GM18870 (cell line): ENCODE results near the gene CRYGS.
"Not testable (repeated sequence)": the region's sequence is repeated elsewhere in the genome, so short reads cannot be mapped to it uniquely, and the experiment has no call there.

Source experiments
- ATAC-seq: cut with Tn5 transposase; IDR thresholded peaks from one replicate; pipeline ENCODE4 v1.9.1; 2021; ENCODE audit warnings: moderate library complexity; ENCODE audit not compliant: unreplicated experiment

CRYGS gene

GRCh38 chr3:186520957-186521842 lies 23.0 kb downstream of the CRYGS start:
- ATAC-seq, result peak; percentile 35

DNA sequence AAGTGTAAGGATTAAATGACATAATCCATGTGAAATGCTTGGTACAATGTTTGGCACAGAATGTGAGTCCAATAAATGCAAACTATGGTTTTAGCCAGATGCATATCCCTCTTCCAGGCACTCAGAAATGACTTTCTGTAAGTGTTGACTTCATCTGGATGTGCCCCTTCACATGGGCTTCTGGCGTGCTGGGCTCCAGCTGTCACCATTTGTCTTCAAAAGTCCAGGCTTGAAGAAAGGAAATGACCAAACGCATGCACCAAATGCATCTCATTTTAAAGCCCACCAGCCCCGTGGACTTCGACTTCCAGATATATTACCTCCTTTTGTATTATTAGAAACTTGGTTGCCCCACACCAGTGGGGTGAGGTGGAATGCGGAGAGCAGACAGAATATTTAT lies 23.7 kb downstream of the CRYGS start:
- ATAC-seq, result no peak

- ATAC-seq, result peak; percentile 39
These were observed 25.0 kb downstream of the CRYGS start for GRCh38 chr3:186519021-186519658.

DNA sequence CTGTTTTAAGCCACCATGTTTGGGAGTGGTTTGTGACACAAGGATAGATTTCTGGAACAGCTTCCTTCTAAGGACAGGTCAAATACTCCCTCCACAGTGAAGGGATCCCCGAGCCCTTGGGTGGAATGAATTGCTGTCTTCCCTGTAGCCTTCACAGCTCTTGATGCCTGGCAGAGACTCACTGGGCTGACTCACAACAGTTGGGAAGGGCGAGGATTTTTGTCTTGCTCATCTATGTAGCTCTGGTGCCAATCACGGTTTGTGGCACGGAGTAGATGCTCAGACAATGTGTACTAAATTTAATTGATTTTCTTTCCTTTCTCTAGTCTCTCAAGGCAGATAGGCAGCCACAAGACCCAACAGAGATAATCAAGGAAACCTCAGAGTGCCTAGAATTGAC lies 27.0 kb downstream of the CRYGS start:
- no peak for ATAC-seq

- no peak for ATAC-seq
These were observed 27.5 kb downstream of the CRYGS start for GRCh38 chr3:186516646-186517045.

GRCh38 chr3:186515125-186515524 lies 29.1 kb downstream of the CRYGS start:
- no peak for ATAC-seq

DNA sequence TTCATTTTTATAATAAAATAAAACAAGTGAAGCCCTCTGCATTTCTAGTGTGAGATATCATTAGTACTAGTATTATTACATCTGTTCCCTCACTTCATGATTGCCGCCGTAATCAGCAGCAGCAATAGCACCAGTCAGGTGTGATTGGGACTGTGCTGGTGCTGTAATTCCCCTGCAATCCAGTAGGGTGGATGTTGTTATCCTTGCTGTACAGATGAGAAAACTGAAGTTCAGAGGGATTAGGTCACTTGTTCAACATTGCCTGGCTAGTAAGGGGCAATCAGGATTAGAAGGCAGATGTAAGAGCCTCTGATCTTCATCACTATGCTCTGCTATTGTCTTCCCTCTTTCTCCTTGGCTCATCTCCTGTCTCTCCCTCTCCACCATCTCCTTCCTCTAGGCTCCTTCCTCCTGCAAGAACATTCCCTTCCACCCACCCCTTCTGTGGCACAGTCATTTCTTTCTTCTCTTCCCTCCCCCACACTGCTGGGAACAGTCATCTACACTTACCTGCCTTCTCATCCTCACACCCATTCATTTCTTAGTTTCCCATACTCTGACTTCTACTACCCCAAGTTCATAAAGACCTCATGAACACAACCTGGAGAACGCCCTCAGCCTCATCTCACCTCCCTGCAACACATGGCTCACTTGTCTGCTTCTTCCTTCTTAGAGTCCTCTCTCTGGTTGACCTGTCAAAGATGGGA lies 29.7 kb downstream of the CRYGS start:
- ATAC-seq, result no peak

DNA sequence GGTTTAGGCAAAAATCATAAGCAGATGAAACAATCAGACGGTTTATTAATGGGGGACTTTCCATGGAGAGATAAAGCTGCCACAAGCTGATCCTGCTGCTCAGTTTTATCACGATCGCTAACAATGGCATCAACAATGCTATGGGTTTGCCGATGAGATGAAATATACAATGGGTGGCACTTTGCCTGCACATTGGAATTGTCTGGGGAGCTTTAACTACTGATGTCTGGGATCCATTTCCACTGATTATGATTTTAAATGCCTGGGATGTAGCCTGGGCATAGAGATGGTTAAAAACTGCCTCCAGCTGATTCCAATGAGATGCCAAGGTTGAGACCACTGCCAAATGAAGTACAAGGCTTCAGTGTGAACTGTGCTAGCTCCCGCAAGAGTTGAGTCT lies 30.8 kb downstream of the CRYGS start:
- ATAC-seq, result no peak

- ATAC-seq, result no peak
These were observed 31.4 kb downstream of the CRYGS start for GRCh38 chr3:186512570-186513302.

DNA sequence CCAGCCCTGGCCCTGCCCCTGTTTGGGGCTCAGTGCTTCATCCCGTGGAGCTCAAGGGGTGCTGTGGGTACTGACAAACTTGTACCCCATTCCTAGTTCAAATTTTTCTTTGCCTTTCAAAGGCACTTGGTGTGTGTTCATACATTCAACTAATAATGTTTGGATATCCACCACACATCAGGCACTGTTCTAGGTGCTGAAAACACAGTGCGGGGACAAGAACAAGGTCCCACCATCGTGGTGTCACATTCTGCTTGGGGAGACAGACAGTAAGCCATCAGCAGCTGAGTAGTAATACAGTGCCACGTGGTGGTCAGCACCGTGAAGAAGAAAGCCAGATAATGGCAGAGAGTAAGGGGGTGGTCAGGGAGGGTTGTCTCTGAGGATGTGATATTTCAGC lies 32.5 kb downstream of the CRYGS start:
- no peak for ATAC-seq

GRCh38 chr3:186511245-186511644 lies 32.9 kb downstream of the CRYGS start:
- ATAC-seq, result peak; percentile 83

- peak; percentile 18 for ATAC-seq
These were observed 33.7 kb downstream of the CRYGS start for GRCh38 chr3:186510374-186511079.

DNA sequence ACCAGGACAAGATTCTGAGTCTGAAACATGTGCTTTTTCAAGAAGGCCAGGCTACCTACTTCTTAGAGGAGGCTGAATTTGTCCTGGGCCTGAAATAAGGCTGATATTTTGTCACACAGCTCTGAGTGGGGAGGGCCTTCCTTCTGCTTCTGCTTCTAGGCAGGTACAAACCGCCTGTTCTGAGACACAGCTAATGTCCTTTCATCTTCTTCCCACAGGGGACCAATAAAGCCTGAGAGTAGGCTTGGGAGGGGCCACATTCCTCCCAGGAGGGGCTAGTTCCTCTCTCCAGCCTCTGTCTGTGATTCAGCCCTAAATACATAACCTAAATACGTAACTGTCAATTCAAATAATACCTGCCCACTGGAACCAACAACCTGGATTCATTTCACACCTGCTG lies 34.8 kb downstream of the CRYGS start:
- ATAC-seq, result no peak

DNA sequence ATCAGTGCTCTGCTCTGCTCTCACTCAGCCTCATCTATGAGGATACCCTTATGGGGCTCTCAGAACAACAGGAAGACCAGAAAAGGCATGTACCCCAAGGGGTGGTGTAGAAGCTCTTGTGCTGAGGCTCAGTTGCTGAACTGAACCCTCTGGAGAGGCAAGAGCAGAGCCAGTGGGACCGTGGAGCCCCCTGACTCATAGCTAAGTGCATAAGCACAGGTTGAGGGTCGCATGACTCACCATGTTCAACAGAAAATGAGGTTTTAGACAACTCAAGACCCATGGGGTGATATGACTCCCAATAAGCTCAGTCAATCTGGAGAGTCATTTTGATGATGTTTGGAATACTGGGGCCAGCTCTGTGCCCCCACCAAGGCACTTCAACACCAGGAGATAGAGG lies 37.3 kb downstream of the CRYGS start:
- ATAC-seq, result no peak

- ATAC-seq, result no peak
These were observed 37.9 kb downstream of the CRYGS start for GRCh38 chr3:186506191-186506739.

DNA sequence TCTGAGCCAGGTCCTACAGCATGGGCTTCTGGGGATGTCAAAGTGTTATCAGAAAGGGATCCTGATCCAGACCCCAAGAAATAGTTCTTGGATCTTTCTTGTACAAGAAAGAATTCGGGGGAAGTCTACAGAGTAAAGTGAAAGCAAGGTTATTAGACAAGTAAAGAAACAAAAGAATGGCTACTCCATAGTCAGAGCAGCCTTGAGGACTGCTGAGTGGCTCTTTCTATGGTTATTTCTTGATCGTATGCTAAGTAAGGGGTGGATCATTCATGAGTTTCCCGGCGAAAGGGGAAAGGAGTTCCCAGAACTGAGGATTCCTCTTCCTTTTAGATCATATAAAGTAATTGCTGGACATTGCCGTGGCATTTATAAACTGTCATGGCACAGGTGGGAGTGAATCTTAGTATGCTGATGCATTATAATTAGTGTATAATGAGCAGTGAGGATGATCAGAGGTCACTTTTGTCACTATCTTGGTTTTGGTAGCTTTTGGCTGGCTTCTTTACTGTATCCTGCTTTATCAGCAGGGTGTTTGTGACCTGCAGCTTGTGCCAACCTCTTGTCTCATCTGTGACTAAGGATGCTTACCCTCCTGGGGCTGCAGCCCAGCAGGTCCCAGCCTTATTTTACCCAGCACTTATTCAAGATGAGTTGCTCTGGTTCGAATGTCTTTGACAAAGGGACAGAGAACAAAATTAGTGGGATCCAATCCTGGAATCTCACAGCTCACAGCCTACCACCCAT lies 41.0 kb downstream of the CRYGS start:
- no peak for ATAC-seq

DNA sequence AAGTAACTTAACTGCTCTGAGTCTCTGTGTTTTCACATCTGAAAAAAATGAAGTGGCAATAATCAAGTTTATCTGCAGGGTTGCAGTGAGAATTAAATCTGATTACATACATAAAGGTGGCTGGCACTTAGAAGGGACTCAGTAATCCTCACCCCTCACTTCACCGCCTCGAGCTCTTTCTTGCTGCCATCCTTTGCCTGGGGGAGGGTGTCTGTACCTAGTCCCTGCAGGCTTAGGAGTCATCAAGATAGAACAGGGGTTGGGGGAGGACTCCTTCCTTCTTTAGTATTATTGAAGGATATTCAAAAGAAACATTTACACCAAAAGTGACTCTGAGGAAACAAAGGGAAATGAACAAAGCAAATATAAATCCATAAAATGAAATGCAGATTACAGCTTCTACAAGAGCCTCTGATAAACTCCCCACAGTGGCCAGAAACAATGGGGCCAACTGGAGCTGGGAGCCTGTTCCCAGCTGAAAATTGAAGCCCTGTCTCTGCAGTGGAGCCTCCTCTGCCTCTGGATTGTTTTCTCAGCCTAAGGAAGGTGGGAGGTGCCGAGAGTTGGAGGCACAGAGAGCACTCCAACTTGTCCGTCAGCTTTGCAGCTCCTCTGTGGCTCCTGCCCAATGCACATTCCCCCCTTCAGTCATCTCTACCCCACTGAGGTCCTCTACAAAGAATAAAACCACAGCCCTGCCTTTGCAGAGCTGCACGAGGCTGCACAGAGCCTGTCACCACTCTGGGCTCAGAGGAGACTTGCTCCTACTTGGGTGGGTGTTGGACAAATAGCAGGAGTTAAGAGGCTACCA lies 41.8 kb downstream of the CRYGS start:
- no peak for ATAC-seq

DNA sequence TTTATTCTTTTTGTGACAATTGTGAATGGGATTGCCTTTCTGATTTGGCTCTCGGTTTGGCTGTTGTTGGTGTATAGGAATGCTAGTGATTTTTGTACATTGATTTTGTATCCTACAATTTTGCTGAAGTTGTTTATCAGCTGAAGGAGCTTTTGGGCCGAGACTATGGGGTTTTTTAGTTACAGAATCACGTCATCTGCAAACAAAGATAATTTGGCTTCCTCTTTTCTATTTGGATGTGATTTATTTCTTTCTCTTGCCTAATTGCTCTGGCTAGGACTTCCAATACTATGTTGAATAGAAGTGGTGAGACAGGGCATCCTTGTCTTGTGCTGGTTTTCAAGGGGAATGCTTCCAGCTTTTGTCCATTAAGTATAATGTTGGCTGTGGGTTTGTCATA lies 44.2 kb downstream of the CRYGS start:
- ATAC-seq, result not testable (repeated sequence)

GRCh38 chr3:186498022-186498421 lies 46.2 kb downstream of the CRYGS start:
- ATAC-seq, result not testable (repeated sequence)
